ENCODE results near the gene C2CD4B. TPM values are rescaled to one million over a fixed set of nuclear protein-coding genes. Genes with fewer than 3 reads are reported as not detected.
A peak's percentile ranks its signal among the peaks of the same experiment; 100 is the strongest.

Gene C2CD4B
- total RNA-seq, 2 donors from 2014 or later: 3.9 to 5.9 TPM

DNA sequence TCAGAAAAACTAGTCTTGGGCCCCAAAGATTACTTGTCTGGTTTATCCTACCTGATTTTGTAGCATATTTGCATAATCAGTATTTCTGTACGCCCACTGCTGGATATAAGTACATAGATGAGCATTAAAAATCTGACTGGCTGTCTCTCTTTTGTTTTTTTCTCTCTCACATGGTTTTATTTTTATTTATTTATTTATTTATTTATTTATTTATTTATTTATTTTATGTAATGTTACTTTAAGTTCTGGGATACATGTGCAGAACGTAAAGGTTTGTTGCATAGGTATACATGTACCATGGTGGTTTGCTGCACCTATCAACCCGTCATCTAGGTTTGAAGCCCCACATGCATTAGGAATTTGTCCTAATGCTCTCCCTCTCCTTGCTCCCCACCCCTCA is 31.9 kb downstream of the C2CD4B start:
- DNase-seq (ENCODE audit: low spot score): no peak
- Histone ChIP-seq H3K27me3 (no peaks in the 10 kb centered on the region), H3K4me1 (no peaks in the 10 kb centered on the region), H3K4me3 (no peak overlapping the region), H3K9me3 (no peaks in the 10 kb centered on the region), H3K36me3 (no peaks in the 10 kb centered on the region), H3K27ac (no peak overlapping the region)
- TF ChIP-seq, protein P1, sequence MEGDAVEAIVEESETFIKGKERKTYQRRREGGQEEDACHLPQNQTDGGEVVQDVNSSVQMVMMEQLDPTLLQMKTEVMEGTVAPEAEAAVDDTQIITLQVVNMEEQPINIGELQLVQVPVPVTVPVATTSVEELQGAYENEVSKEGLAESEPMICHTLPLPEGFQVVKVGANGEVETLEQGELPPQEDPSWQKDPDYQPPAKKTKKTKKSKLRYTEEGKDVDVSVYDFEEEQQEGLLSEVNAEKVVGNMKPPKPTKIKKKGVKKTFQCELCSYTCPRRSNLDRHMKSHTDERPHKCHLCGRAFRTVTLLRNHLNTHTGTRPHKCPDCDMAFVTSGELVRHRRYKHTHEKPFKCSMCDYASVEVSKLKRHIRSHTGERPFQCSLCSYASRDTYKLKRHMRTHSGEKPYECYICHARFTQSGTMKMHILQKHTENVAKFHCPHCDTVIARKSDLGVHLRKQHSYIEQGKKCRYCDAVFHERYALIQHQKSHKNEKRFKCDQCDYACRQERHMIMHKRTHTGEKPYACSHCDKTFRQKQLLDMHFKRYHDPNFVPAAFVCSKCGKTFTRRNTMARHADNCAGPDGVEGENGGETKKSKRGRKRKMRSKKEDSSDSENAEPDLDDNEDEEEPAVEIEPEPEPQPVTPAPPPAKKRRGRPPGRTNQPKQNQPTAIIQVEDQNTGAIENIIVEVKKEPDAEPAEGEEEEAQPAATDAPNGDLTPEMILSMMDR (IDR thresholded peaks at IDR 0.05): no peak

DNA sequence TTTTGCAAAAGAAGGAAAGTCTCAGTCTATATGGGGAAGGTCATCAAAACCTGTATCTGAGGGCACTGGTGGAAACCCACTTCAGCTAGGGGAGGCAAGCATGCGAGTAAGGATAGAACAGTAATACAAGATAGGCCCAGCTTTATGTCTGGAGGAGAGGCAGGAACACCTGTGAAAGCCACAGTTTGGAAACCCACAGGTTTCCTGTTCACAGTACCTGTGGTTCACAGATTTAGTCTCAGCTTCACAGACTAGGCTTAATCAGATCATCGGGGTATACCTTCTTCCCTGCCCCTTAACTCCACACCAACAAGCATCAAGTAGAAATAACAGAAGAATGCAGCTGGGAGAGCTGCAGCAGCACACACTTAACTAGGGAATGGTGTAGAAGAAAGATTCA is 36.2 kb downstream of the C2CD4B start:
- DNase-seq (ENCODE audit: low spot score): no peak
- Histone ChIP-seq H3K4me1 (peaks cover 0 to 7% of the 10 kb centered on the region in 2 donors), H3K27me3 (no peaks in the 10 kb centered on the region), H3K4me3 (no peak overlapping the region), H3K27ac (no peak overlapping the region), H3K36me3 (no peaks in the 10 kb centered on the region), H3K9me3 (no peaks in the 10 kb centered on the region)
- TF ChIP-seq, protein P1 (IDR thresholded peaks at IDR 0.05): no peak

DNA sequence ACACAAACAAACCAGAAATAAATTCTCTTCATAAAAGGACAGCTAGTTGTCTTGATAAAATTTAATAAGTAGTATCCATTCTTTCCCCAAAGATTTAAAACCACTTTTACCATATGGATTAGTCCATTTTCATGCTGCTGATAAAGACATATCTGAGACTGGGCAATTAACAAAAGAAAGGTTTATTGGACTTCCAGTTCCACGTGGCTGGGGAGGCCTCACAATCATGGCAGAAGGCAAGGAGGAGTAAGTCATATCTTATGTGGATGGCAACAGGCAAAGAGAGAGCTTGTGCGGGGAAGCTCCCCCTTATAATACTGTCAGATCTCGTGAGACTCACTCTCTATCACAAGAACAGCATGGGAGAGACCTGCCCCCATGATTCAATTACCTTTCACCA is 38.7 kb downstream of the C2CD4B start:
- TF ChIP-seq, protein P1 (IDR thresholded peaks at IDR 0.05): no peak
- Histone ChIP-seq H3K4me1 (peaks cover 0 to 8% of the 10 kb centered on the region in 2 donors), H3K4me3 (no peak overlapping the region), H3K27ac (no peak overlapping the region), H3K27me3 (no peaks in the 10 kb centered on the region), H3K36me3 (no peaks in the 10 kb centered on the region), H3K9me3 (no peaks in the 10 kb centered on the region)
- no peak for DNase-seq (ENCODE audit: low spot score)

DNA sequence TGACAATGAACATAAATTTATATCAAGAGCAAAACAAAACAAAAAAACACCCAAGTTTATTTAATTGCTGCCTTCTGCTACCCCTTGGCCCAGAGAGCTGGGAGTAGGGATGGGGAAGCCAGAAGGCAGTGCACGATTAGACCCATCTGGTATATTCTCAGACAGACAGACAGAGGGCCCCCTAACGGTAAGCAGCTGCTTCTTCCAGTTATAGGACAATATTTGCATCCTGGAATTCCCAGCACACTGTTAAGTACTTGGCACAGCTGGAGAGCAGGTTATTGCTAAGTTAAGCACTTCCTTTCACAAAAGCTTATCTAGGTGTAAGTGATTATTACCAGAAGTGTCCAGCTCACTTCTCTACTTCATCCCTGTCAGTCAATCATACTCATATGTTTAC is 39.3 kb downstream of the C2CD4B start:
- Histone ChIP-seq H3K27me3 (no peaks in the 10 kb centered on the region), H3K4me1 (peaks cover 0 to 8% of the 10 kb centered on the region in 2 donors), H3K36me3 (no peaks in the 10 kb centered on the region), H3K9me3 (no peaks in the 10 kb centered on the region), H3K27ac (no peak overlapping the region), H3K4me3 (no peak overlapping the region)
- TF ChIP-seq, protein P1 (IDR thresholded peaks at IDR 0.05): peak in 1 of 2 donors; percentile 63
- no peak for DNase-seq (ENCODE audit: low spot score)

DNA sequence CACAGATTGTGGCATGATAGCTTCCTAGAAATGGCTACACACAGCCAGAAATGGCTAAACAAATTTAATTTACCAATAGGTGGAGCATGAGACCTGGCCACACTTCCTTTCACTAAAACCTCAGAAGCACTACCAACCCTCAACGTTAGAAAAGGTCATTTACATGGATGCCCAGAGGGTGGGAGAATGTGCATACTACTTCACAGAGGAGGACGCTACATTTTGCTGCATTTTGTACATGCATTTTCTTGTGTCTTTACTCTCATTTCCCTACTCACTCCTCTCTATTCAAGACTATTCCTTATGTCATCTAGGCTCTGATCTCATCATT is 40.1 kb downstream of the C2CD4B start:
- Histone ChIP-seq H3K9me3 (no peaks in the 10 kb centered on the region), H3K27me3 (no peaks in the 10 kb centered on the region), H3K27ac (no peak overlapping the region), H3K4me3 (no peak overlapping the region), H3K4me1 (peaks cover 0 to 8% of the 10 kb centered on the region in 2 donors), H3K36me3 (no peaks in the 10 kb centered on the region)
- DNase-seq (ENCODE audit: low spot score): no peak
- TF ChIP-seq, protein P1 (IDR thresholded peaks at IDR 0.05): no peak

DNA sequence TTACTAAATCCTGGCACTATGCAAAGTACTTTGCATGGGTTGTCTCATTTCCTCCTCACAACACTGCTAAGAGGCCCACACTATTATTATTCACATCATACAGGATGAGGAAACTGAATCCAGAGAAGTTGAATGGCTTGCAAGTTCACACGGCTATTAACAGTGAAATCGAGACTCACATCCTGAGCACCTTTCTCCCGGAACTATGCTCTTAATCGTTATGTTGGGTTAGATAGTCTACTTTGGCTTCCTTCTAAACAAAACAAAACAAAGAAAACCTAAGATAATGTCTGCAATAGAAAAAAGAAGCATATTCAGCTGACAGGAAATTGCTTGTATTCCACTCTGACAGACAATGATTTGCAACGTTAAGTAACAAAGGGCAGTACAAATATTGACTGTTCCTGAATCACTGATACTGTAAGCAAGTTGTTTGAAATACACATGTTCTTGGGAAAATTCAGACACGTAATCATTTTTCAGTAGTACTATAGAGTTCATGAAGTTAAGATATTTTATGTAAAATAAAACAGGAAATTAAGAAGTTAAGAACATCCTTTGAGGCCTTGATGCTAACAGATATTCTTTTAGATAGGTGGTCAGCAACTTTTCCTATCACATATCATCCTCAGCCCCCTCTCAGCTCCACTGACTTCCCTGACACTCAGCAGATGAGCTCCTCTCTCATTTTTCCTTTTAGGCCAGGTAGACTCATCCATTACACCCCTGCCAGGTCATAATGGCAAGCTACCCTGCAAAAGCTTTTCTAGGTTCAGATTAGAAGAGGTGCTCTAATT is 40.7 kb downstream of the C2CD4B start:
- Histone ChIP-seq H3K4me3 (no peak overlapping the region), H3K4me1 (peaks cover 0 to 8% of the 10 kb centered on the region in 2 donors), H3K9me3 (no peaks in the 10 kb centered on the region), H3K36me3 (no peaks in the 10 kb centered on the region), H3K27ac (no peak overlapping the region), H3K27me3 (no peaks in the 10 kb centered on the region)
- TF ChIP-seq, protein P1 (IDR thresholded peaks at IDR 0.05): no peak
- no peak for DNase-seq (ENCODE audit: low spot score)
